ENCODE measurements around the gene KDM3A. TPM values are rescaled to one million over a fixed set of nuclear protein-coding genes. Genes with fewer than 3 reads are reported as not detected.

KDM3A gene
- polyA plus RNA-seq, 1 donor from 2014 or later, result 51.2 TPM

DNA sequence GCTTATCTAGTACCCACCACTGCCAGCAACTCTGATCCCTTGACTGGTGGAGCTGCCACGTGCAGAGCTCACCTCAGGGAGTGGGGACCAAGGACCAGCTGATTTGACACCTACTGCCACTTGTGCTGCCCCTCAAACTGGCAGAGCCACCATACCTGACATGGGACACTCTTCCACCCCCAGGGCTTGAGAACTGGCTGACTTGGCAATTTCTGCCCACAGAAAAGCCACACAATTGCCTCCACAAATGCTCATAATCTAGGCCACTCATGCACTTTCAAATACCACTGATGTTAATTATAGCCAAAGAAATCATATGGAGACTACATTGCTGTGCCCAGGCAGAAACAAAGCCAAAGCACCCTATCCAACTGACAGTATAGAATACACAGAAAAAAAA, 11.8 kb upstream of the KDM3A start:
- H2AFZ ChIP-seq (ENCODE audit: low read depth, low read length), result no peak overlapping the region
- H4K20me1 ChIP-seq (ENCODE audit: insufficient read depth), result no peaks in the 10 kb centered on the region
- TF ChIP-seq REST (IDR thresholded peaks at IDR 0.05; ENCODE audit: borderline replicate concordance) (no peak), MXI1 (conservative IDR thresholded peaks at IDR 0.05; ENCODE audit: poor library complexity, severe bottlenecking) (no peak), TAF1 (IDR thresholded peaks at IDR 0.05; ENCODE audit: low read depth) (no peak), EP300 (conservative IDR thresholded peaks at IDR 0.05; ENCODE audit: poor library complexity, severe bottlenecking) (no peak), RAD21 (conservative IDR thresholded peaks at IDR 0.05) (no peak), POLR2AphosphoS5 (IDR thresholded peaks at IDR 0.05) (no peak), EZH2 (IDR thresholded peaks at IDR 0.05; ENCODE audit: borderline replicate concordance, insufficient read depth, low read length, poor library complexity, severe bottlenecking) (no peak), SMC3 (conservative IDR thresholded peaks at IDR 0.05; ENCODE audit: poor library complexity) (no peak)
- TF ChIP-seq, protein P1, sequence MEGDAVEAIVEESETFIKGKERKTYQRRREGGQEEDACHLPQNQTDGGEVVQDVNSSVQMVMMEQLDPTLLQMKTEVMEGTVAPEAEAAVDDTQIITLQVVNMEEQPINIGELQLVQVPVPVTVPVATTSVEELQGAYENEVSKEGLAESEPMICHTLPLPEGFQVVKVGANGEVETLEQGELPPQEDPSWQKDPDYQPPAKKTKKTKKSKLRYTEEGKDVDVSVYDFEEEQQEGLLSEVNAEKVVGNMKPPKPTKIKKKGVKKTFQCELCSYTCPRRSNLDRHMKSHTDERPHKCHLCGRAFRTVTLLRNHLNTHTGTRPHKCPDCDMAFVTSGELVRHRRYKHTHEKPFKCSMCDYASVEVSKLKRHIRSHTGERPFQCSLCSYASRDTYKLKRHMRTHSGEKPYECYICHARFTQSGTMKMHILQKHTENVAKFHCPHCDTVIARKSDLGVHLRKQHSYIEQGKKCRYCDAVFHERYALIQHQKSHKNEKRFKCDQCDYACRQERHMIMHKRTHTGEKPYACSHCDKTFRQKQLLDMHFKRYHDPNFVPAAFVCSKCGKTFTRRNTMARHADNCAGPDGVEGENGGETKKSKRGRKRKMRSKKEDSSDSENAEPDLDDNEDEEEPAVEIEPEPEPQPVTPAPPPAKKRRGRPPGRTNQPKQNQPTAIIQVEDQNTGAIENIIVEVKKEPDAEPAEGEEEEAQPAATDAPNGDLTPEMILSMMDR (IDR thresholded peaks at IDR 0.05; ENCODE audit: poor library complexity, severe bottlenecking), result no peak
- H3K9ac ChIP-seq (ENCODE audit: low read length), result no peak overlapping the region
- H3K79me2 ChIP-seq (replicated peaks; ENCODE audit: insufficient read depth, low read length), result no peaks in the 10 kb centered on the region
- H3K4me2 ChIP-seq (ENCODE audit: low read length), result no peak overlapping the region
- H3F3A ChIP-seq (ENCODE audit: insufficient read depth, low read length, poor library complexity, severe bottlenecking), result no peaks in the 10 kb centered on the region
- no peaks in the 10 kb centered on the region for H3K9me2 ChIP-seq (ENCODE audit: insufficient read depth, low read length)
- H3K9me3 ChIP-seq (ENCODE audit: low read length), result no peaks in the 10 kb centered on the region
- no peaks in the 10 kb centered on the region for H3K27me3 ChIP-seq (ENCODE audit: insufficient read depth, low read depth, low read length)
- H3K4me3 ChIP-seq (ENCODE audit: low read length), result no peak overlapping the region
- H3K36me3 ChIP-seq (ENCODE audit: insufficient read depth, low read length), result no peaks in the 10 kb centered on the region
- no peak overlapping the region for H3K27ac ChIP-seq (ENCODE audit: low read length)

DNA sequence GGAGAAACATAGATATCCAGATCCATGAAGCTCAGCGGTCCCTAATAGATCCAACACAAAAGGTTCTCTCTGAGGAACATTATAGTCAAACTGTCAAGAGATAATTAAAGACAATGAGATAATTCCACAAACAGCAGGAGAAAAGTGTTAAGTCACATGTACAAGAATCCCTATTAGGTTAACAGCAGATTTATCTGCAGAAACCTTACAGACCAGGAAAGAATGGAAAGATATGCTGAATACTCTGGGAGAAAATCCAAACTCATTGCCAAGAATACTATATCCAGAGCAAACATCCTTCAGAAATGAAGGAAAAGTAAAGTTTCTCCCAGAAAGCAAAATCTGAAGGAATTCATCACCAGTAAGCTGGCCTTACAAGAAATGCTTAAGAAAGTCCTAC, 10.8 kb upstream of the KDM3A start:
- no peak for TF ChIP-seq POLR2AphosphoS5 (IDR thresholded peaks at IDR 0.05)
- TF ChIP-seq SMC3 (conservative IDR thresholded peaks at IDR 0.05; ENCODE audit: poor library complexity), result no peak

GRCh38 chr2:86433137-86433536, 8.0 kb upstream of the KDM3A start:
- Histone ChIP-seq H4K20me1 (ENCODE audit: insufficient read depth) (no peaks in the 10 kb centered on the region), H3K36me3 (ENCODE audit: insufficient read depth, low read length) (no peaks in the 10 kb centered on the region), H2AFZ (ENCODE audit: low read depth, low read length) (no peak overlapping the region), H3K27me3 (ENCODE audit: insufficient read depth, low read depth, low read length) (no peaks in the 10 kb centered on the region), H3K4me3 (ENCODE audit: low read length) (no peak overlapping the region), H3K4me2 (ENCODE audit: low read length) (no peak overlapping the region), H3K79me2 (replicated peaks; ENCODE audit: insufficient read depth, low read length) (no peaks in the 10 kb centered on the region), H3K9ac (ENCODE audit: low read length) (no peak overlapping the region), H3F3A (ENCODE audit: insufficient read depth, low read length, poor library complexity, severe bottlenecking) (no peaks in the 10 kb centered on the region), H3K9me2 (ENCODE audit: insufficient read depth, low read length) (no peaks in the 10 kb centered on the region), H3K27ac (ENCODE audit: low read length) (no peak overlapping the region), H3K9me3 (ENCODE audit: low read length) (no peaks in the 10 kb centered on the region)
- no peak for TF ChIP-seq POLR2AphosphoS5 (IDR thresholded peaks at IDR 0.05)
- TF ChIP-seq EP300 (conservative IDR thresholded peaks at IDR 0.05; ENCODE audit: poor library complexity, severe bottlenecking), result no peak
- no peak for TF ChIP-seq TAF1 (IDR thresholded peaks at IDR 0.05; ENCODE audit: low read depth)
- TF ChIP-seq EZH2 (IDR thresholded peaks at IDR 0.05; ENCODE audit: borderline replicate concordance, insufficient read depth, low read length, poor library complexity, severe bottlenecking), result no peak
- TF ChIP-seq REST (IDR thresholded peaks at IDR 0.05; ENCODE audit: borderline replicate concordance), result no peak
- TF ChIP-seq SMC3 (conservative IDR thresholded peaks at IDR 0.05; ENCODE audit: poor library complexity), result no peak
- TF ChIP-seq RAD21 (conservative IDR thresholded peaks at IDR 0.05), result no peak
- TF ChIP-seq, protein P1 (IDR thresholded peaks at IDR 0.05; ENCODE audit: poor library complexity, severe bottlenecking), result no peak
- TF ChIP-seq MXI1 (conservative IDR thresholded peaks at IDR 0.05; ENCODE audit: poor library complexity, severe bottlenecking), result no peak

More for the DNA sequence above, 10.8 kb upstream of the KDM3A start:
- no peak overlapping the region for H2AFZ ChIP-seq (ENCODE audit: low read depth, low read length)
- H3K27me3 ChIP-seq (ENCODE audit: insufficient read depth, low read depth, low read length), result no peaks in the 10 kb centered on the region
- no peak overlapping the region for H3K9ac ChIP-seq (ENCODE audit: low read length)
- H3F3A ChIP-seq (ENCODE audit: insufficient read depth, low read length, poor library complexity, severe bottlenecking), result no peaks in the 10 kb centered on the region
- no peaks in the 10 kb centered on the region for H3K79me2 ChIP-seq (replicated peaks; ENCODE audit: insufficient read depth, low read length)
- H3K9me3 ChIP-seq (ENCODE audit: low read length), result no peaks in the 10 kb centered on the region
- H3K4me3 ChIP-seq (ENCODE audit: low read length), result no peak overlapping the region
- no peak overlapping the region for H3K4me2 ChIP-seq (ENCODE audit: low read length)
- no peaks in the 10 kb centered on the region for H3K36me3 ChIP-seq (ENCODE audit: insufficient read depth, low read length)
- H3K9me2 ChIP-seq (ENCODE audit: insufficient read depth, low read length), result no peaks in the 10 kb centered on the region
- no peaks in the 10 kb centered on the region for H4K20me1 ChIP-seq (ENCODE audit: insufficient read depth)
- H3K27ac ChIP-seq (ENCODE audit: low read length), result no peak overlapping the region
